Measurements from ENCODE around the gene MLPH.

- no peak for TF ChIP-seq SPI1 (IDR thresholded peaks at IDR 0.05; ENCODE audit: low read depth, low read length)
- TF ChIP-seq POLR2A (IDR thresholded peaks at IDR 0.05; ENCODE audit: low read depth, low read length): no peak
- TF ChIP-seq POLR2AphosphoS5 (IDR thresholded peaks at IDR 0.05; ENCODE audit: low read depth, low read length): no peak
- no peak for TF ChIP-seq TAF1 (IDR thresholded peaks at IDR 0.05; ENCODE audit: low read depth, low read length)
- TF ChIP-seq POU2F2 (IDR thresholded peaks at IDR 0.05; ENCODE audit: low read depth, low read length): no peak
Measured at GRCh38 chr2:237517163-237517562, 30.1 kb downstream of the MLPH start.
